ENCODE measurements around the gene TWIST2.

TWIST2 gene

DNA sequence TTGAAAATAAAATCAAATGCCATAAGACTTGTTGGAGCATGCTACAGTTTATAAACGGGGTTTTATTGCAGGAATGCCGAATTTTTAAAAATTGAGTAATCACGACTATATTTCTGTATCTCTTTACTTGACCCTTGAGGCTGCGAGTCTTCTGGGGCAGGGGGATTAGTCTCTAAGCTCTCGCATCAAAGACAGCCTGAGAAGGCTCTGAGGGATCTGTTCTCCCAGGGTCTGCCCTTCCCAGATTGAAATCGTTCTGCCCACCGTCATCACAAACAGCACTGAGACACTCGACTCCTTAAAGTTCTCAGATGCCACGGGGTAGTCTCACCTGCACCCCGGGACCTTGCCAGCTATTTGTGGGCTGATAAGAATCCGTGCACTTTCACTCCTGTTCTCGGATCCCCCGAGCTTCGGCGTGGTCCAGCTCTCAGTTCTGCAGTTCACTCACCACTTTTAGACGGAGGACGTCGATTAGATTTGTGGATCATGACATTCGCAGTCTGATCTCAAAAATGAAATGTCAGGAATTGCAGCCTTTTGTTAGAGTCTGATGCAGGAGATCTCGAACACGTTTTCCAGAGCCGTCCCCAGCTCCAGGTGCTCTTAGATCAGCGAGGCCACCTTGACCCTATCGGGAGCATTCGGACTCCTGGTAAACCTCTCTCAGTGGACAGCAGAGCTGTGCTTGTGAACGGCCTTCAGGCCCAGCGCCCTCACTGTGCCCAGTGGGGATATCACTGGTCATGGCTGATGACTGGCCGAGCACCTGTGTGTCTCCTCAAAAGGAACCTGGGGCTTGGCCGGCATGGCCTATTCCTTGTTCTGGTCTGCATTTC, 43.0 kb downstream of the TWIST2 start:
- no peak for DNase-seq (ENCODE audit: low spot score)

DNA sequence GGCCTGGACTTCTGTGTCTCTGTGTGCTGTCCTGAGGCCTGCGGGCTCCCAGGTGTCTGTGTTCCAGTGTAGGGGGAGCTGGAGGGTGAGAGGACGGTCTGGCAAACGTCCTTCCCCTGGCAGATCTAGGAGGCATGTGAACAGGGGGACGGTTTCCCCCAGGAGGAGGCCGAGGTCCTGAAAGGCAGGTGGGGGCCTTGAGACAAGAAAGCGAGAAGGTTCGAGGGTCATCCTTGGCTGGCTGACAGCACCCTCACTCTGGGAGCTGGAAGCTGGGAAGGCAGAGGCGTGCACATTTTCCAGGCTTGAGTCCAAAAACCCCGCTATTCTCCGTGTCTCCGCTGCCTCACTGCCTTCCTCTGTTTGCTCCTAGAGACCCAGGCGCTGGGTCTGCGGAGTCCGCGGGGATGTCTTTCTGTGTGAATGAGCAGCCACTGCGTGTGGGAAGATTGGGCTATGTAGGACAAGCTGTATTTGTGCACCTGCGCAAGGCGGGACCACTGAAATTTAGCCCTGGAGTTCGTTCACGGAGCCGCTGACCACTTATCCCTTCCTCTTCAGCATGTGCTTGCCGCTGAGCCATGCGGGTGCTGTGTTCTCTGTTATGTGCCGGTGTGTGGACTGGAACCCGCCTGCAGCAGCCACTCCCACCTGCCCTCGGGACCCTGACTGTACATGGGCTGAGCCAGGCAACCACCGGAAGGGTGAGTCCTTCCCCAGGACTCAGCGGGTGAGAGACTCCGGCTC, 43.7 kb downstream of the TWIST2 start:
- DNase-seq (ENCODE audit: low spot score) = no peak

DNA sequence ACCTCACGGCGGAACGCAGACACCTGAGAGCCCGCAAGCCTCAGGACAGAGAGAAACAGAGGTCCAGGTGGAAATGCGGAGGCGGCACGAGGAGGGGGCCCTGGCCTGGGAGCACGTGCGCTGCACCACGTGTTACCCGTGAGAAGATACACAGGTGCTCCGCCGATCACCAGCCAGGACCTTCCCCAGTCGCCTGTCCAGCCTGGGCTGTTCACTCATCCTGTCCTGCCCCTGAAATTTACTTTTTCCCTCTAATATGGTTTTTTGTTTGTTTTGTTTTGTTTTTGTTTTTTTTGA, 44.3 kb downstream of the TWIST2 start:
- DNase-seq (ENCODE audit: low spot score) = no peak

DNA sequence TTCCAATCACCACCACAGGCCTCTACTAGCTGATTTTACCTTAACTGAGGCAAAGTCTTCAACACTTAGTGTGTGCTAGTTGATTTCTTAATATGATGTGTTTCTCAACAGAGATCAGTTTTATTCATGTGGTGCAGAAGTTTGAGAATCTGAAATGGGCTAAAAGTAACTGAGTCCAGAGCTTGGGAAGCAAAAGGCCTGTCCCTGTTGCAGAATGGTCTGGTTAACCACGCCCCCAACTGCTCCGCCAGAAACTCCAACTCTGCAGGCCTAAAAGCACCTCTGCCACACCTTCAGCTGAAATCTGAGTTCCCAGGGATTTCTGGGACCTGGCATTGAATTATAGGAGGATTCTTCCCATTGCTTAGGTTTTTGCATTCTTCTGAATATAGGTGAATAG, 44.9 kb downstream of the TWIST2 start:
- no peak for DNase-seq (ENCODE audit: low spot score)

DNA sequence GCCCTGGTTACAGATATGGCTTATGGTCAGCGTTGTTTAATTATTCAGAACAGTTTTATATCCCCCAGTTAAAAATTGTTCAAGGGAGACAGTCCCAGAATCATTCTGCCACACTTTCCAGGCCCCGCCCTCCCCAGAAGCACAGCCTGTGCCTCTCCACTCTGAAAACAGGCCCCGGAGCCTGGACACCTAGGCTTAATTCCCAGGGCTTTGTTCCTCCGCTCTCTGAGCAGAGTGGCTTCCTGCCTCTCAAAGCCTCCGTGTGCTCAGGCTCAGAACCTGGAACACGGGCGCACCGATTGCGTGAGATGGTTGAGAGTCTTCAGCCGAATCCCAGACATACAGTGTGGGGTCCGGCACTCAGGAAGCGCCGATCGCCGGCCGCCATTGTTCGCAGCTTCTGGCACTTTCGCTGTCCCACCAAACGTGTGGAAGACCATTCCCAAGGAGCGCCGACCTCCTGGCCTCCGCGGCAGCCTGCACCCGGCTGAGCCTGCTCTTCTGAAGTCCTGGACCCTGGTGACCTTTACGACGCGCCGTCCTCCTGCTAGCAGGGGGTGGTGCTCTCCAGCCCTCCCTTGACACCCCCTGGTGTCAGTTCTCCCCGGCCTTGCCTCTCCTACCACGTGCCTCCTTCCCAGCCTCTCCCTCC, 45.6 kb downstream of the TWIST2 start:
- no peak for DNase-seq (ENCODE audit: low spot score)

DNA sequence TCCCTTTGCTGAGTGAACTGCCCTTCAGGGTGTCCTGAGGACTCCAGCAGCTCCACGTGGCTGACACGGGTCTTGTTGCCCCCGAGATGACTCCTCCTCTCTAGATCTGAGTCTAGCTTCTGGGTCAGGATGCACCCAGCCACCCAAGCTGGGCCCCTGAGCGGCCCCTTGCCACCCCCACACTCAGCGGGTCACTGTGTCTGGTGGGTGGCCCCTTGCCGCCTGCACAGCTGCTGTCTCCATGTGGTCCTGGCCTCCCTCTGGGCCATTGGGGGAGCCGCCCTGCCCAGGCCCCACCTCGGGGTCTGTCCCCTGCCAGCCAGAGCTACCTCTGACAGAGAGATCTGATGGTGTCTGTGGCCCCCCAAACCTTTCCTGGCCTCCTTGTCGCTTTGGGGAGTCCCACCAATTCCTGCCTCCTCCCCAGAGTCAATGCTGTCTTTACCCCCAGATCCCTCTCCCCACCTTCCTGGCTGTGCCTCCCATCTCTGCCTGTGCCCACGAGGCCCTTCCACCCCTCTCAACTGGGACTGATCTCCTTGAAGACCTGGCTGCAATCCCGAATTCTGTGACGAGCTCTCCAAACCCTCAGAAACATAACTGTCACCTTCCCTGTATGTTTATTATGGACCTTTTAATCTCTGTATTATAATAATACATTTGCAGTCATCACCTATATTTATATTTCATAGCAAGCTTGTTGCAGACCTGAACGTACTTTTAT, 46.5 kb downstream of the TWIST2 start:
- no peak for DNase-seq (ENCODE audit: low spot score)

DNA sequence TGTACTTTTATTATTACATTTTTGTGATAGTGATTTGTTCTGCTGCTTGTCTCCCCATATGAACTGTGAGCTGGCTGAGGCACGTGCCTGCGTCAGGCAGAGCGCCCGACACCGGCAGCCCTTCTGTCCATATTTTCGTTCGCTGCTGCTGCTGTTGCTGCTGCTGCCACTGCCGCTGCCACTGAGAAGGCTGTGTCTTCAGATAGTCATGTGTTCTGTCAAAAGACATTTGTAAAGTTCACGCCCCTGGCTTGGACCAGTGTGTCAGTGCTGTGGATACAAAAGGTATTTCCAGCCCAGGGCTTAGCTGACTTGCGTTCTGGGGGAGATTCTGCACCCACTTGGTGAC, 47.0 kb downstream of the TWIST2 start:
- no peak for DNase-seq (ENCODE audit: low spot score)

DNA sequence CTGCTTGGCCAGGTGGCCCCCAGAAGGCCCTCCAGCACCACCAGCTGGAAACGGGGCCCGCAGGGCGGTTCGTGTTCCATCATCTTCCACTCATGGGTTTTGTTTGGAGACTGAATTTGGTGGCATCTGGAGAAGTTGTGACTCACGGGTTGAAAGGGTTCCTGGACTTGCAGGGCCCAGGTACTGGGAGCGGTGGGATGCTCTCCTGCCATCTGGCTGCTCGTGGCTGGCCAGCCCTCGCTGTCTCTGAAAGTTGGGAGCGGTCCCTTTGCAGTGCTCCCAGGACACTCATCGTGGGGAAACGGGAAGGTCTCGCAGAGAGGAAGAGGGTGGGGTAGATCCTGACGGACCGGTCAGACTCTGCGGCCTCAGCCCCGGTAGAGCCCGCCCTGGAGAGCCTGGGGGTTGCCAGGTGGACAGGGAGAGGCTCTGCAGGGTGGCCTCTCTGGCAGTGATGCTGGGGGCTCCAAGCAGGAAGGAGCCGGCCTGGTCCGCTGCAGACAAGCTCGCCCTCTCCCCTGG, 47.5 kb downstream of the TWIST2 start:
- no peak for DNase-seq (ENCODE audit: low spot score)

DNA sequence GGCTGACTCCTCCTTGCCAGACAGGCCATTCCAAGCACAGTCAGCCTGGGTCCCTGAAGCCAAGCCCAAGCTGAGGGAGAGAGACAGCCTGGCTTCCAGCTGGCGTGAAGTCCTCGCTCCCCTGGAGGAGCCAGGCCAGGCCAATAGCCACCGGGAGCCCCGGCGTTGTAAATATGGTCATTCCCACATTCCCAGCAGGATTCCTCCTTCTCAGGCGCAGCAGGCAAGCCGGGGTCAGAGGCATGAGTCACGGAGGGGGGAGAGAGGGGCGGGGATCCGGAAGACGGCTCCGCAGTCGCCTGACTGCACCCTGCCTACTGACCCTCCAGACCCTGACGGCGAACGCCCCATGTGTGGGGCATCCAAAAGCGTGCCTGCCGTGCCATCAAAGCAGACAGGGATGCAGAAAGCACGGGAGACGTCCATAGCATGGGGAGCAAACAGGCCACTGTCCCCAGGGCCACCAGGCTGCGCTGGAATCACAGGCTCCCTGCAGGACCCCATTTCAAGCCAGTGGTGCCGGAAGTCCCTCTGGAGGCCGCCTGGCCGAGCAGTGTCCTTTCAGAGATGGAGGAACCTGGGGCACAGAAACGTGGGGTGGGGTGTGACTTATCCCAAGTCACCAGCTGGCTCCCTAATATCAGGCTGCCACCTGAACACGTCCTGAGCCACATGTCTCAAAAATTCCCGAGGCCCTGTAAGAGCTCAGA, 48.2 kb downstream of the TWIST2 start:
- DNase-seq (ENCODE audit: low spot score) = peak; percentile 17

DNA sequence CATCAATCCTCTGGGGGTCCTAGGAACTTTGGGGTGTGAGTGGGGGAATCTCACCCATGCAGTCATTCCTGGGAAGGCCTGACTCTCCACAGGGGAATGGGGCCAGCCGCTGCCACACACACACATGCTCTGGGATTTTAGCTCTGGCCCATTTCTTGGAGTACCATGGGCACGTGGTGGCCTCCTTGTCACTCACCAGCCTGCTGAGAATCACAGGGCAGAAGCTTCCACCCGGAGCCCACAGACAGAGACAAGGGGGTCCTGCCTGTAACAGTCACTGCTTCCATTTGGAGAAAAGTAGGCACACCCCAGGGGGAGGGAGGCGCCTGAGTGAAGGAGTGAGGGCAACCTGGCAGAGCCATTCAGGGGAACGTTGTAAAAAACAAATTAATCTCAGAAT, 48.8 kb downstream of the TWIST2 start:
- no peak for DNase-seq (ENCODE audit: low spot score)

DNA sequence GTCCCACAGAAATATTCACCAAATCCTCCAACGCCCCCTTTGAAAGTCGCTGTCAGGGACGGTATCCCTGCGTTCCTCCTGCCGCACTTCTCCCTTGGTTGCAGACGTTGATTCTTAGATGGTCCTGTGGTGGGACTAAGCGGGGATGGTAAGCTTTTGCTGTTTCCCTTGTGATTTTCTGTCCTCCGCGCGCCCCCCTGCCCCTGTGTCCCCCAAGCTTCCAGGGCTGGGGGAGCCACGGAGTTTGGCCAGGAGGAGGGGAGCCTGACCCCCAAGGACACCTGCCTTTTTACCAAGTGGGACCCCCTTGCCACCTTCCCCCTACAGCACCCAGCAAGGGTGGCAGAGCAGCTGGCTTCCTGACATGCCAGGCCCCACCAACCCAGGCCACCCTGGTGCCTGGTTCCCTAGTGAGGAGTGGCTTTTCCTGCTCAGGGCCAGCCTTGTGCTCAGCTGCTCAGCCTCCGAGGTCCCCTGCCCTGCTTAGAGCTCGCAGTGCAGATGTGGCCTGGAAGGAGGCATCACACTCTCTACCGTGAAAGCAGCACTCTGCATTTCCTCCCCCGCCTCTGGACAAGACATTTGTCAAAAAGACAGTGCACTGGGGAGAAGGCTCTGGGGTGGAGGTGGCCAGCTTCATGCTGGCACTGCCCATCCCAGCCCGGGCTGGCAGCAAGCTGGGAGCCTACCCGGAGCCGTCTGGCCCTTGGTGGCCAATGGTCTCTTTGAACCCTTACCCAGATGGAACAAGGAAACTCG, 49.4 kb downstream of the TWIST2 start:
- DNase-seq (ENCODE audit: low spot score) = no peak

DNA sequence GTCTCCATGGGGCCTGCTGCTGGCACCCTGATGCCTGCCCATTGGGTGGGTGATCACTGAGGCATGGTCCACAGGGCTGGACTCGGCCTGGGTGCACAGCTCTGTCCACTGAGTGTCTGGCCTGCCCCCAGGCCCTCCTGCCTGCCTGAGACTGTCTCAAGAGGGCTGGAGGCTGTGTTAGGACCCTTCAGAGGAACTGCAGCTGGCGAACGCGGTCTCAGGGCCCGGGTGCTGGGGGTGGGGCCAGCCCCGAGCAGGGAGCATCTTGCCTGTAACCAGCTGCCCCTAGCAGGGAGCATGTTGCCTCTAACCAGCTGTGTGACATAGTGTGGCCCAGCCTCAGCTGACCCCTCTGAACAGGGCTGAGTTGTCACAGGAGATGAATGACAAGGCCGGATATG, 50.0 kb downstream of the TWIST2 start:
- no peak for DNase-seq (ENCODE audit: low spot score)

DNA sequence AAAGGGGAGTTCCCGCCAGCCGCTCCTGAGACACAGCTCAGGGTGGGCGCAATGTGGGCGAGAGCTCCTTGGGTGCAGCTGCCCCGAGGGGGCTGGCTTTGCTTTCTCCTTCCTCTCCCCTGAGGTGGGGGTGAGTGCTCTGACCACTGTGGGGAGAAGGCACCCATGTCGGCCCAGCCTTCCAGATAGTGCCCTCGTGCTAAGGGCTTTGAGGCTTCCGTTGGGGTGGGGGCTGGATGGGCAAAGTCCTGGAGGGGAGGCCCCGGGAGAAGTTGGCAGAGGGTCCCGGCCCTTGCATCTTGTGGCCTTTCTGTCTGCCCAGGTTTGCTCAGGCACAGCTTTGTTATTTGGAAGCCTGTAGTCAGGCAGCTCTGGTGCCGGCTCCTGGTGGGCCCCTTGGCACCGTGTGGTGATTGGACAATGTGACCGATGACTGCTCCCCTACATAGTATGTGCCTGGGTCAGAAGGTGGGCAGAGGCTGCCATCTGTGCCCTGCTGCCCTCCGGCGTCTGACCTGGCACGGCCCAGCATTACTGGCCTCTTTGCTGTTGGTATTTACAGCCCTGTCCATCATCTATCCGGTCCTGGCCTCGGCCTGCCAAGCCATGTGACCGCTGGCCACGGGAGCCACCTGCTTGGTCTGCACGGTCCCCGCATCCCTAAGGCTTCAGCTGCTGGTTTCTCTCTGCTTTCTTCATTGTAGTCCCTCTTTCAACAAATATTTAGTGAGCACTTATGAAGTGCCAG, 50.8 kb downstream of the TWIST2 start:
- DNase-seq (ENCODE audit: low spot score) = peak; percentile 14

DNA sequence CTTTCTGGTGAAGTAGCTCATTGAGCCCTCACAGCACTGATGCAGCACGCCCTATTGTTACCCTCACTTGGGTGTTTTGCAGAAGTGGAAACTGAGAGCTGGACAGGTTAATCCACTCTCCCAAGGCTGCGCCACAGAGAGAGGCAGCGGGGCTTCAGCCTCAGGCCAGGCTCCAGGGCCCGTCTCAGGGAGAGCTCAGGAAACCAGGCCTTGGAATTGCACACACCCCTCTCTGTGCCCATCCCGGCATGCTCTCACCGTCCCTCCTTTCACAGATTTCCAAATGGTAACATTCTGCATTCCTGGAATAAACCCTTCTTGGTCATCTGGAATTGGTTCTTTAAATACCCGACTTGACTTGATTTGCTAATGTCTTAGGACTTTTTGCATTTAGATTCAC, 51.5 kb downstream of the TWIST2 start:
- no peak for DNase-seq (ENCODE audit: low spot score)

DNA sequence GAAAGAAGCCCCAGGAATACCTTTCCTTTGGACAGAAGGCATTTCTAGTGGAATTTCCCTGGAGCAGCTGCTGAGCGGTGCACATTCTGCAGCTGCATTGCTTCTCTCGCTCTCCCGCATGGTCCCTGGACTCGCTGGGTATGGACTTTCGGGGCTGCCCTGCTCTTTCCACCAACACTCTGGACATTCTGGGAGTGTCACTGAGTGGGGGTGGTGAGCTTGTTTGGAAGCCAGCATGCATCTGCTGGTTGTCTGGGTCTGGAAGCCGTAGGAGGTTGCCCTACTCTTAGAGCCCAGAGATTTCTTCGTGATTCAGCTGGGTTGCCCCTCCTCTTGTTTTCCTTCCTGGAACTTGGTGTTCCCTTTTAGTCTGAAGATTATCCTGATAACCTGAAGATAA, 52.6 kb downstream of the TWIST2 start:
- no peak for DNase-seq (ENCODE audit: low spot score)

DNA sequence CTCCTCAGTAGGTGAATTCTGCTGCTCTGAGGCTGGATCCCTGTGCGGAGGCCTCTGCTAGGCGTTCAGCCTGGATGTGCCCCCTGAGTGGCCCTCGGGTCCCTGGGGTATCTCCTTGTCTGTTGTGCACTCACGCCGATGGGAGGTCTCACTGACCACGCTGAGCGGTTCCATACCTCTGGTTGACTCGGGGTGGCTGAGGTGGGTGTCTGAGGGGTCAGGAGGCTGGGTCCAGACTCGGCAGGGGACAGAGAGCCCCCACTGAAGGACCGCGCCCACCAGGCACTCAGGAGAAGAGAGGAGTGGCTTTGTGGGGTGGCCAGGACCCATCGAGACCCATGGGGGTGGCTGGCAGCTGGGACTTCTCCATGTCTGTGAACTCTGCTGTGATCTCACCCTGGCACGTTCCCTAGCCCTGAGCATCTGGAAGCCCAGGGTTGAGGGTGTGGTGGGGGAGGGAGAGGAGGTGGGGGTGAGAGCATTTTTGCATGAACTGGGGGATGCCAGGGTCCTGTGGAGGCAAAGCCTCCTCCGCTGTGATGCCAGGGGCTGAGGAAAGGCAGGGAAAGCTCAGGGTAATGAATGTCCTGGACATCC, 53.7 kb downstream of the TWIST2 start:
- DNase-seq (ENCODE audit: low spot score) = no peak

DNA sequence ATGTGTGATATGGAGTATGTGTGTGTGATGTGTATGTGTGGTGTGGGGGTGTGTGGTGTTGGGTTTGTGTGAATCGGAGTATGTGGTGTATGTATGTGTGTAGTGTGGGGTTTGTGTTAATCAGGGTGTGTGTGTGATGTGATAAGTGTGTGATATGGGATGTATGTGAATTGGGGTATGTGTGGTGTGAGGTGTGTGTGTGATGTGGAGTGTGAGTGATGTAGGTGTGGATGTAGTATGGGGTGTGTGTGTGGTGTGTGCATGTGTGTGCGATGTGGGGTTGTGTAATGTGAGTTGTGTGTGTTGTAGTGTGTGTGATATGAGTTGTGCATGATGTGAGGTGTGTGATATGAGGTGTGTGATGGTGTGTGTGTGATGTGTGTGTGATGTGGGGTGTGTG, 54.4 kb downstream of the TWIST2 start:
- DNase-seq (ENCODE audit: low spot score) = no peak

DNA sequence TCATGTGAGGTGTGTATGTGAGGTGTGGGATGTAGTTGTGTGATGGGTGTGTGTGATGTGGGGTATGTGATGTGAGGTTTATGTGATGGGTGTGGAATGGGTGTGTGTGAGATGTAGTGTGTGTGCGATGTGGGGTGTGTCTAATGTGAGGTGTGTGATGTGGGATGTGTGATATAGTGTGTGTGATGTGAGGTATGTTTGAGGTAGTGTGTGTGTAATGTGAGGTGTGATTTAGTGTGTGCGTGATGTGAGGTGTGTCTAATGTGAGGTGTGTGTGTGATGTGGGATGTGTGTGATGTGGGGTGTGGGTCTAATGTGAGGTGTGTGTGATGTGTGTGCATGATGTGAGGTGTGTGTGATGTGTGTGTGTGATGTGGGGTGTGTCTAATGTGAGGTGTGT, 55.3 kb downstream of the TWIST2 start:
- DNase-seq (ENCODE audit: low spot score) = no peak

DNA sequence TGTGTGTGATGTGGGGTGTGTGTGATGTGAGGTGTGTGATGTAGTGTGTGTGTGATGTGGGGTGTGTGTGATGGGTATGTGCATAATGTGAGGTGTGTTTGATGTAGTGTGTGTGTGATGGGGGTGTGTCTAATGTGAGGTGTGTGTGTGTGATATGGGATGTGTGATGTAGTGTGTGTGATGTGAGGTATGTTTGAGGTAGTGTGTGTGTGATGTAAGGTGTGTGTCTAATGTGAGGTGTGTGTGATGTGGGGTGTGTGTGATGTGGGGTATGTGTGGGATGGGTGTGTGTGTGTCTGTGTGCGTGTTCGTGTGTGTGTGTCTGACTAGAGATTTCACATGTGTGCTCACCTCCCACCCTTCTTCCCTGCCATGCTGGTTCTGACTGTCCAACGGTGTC, 56.3 kb downstream of the TWIST2 start:
- no peak for DNase-seq (ENCODE audit: low spot score)

DNA sequence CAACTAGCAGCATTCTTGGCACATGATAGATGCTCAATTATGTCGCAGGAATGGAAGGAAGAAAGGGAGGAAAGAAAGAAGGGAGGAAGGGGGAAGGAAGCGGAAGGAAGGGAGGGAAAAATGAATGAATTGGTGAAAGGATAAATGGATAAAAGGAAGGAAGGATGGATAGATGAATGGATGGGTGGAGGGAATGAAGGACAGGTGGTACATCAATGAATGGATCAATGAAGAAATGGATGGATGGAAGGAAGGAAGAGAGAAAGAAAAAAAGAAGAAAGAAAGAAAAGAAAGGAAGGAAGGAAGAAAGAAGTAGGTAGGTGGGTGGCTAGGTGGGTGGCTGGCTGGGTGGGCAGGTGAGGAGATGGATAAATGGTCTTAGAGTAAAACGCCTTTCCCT, 56.8 kb downstream of the TWIST2 start:
- no peak for DNase-seq (ENCODE audit: low spot score)
